ENCODE results near the gene MTRF1. TPM values are rescaled to one million over a fixed set of nuclear protein-coding genes. Genes with fewer than 3 reads are reported as not detected.
"Not testable (repeated sequence)": the region's sequence is repeated elsewhere in the genome, so short reads cannot be mapped to it uniquely, and the experiment has no call there.

The MTRF1 gene
- total RNA-seq, 1 experiment from 2014 or later = 10.7 TPM

DNA sequence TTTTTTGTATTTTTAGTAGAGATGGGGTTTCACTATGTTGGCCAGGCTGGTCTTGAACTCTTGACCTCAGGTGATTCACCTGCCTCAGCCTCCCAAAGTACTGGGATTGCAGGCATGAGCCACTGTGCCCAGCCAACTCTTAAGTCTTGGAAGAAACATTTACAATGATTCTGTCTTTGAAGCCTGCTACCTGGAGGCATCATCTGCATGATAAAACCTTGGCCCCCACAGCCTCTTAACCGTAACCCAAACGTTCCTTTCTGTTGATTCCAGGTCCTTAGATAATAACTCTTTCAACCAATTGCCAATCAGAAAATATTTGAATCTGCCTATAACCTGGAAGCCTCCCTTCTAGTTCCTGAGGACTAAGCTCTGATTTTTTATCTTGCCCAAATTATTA lies 15.8 kb upstream of the MTRF1 start:
- DNase-seq (ENCODE audit: low read depth) = not testable (repeated sequence)

DNA sequence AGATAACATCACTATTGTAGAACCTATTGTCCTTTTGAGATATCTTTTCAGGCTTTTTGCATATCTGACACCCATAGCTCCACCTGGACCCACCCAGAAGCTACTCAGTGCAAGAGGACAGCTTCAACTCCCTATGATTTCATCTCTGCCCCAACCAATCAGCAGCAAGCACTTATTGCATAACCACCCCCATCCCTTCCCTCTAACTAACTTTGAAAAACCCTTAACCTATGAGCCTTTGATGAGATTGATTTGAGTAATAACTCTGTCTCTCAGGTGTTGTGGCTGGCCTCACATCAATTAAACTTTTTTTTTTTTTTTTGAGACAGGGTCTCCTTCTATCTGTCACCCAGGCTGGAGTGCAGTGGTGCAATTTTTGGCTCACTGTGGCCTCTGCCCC lies 13.4 kb upstream of the MTRF1 start:
- DNase-seq (ENCODE audit: low read depth) = no peak

DNA sequence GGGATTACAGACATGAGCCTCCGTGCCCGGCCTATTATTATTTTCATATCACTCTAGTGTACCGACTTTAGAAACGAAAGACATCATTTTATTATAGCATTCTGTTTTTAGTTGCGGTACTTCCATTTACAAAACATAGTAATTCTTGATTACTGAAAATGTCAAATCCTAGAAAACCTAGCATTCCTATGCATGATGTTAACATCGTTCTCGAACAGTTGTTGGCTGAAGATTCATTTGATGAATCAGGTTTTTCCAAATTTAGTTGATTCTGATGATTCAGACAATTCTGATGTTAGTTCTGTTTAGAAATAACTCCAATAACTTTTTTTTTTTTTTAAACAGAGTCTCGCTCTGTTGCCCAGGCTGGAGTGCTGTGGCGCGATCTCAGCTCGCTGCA lies 11.5 kb upstream of the MTRF1 start:
- DNase-seq (ENCODE audit: low read depth) = no peak

DNA sequence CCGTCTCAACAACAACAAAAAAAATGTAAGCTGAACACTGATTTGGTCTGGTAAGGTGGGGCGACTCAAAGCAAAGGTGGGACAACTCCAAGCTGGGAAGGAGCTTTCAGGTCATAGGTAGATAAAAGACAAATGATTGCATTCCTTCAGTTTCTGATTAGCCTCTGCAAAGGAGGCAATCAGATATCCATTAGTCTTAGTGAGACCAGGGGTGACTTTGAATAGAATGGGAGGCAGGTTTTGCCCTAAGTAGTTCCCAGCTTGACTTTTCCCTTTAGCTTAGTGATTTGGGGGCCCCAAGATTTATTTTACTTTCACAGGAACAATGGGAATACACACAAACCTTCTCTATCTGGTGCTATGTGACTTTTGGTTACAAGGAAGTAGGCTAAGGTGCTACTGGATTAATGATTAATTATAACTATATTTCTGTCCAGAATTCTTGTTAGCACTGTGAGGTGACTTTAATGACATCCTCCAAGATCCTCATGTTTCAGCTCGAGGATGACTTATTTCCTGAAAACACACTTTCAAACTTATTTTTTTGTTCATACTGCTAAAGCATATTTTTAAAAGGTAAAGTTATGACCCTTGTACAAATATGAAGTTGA lies 10.6 kb upstream of the MTRF1 start:
- no peak for DNase-seq (ENCODE audit: low read depth)

DNA sequence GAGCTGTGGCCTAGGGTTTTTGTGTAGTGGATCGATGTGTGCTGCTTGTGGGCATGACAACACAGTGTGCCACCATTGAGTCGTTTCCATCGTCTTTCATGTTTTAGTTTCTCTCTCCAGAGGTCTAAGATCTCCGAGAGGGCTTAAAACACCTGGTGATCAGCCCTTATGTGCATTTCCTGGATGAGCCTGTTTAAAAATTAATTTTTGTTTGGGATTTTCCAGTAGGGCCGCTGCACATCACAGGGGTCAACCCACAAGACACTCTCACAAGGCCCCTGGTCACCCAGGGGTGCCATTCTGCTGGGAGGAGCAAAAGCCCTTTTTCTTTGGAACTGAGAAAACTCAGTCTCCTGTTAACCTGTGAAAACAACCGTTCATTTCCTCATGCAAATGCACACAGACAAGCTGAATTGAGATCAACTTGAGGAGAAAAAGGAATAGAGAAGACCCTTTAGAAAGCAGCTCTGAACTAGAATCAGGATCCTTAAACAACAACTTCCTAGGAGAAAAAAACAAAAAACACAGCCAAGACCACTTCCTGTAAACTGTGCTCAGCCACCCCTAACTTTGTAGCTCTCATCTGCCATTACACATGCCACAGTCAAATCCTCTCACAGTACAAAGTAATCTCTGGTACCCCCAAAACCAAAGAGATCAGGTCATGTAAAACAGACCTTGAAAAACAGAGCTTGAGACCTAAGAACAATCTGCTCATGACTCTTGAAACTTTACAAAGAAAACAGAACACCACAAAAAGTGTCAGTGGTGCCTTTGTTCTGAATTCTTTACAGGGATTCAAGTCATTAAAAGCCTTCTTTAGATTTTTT lies 8.3 kb upstream of the MTRF1 start:
- no peak for DNase-seq (ENCODE audit: low read depth)

DNA sequence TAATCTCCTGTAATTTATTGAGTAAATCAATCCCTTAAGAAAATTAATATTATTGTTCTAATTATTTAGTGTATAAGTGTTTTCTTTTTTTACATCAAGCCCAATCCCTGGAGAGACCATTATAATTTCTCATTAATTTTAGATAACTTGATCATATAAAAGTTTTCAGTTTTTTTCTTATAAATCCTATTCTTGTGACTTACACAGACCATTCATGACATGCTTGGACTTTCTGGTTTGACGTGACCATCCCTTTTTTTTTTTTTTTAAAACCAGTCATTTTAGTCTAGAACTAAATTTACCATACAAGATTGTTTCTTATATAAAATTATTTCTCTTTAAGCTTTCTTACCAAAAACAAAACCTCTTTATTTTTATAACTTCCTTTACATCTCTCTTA lies 5.4 kb upstream of the MTRF1 start:
- no peak for DNase-seq (ENCODE audit: low read depth)

DNA sequence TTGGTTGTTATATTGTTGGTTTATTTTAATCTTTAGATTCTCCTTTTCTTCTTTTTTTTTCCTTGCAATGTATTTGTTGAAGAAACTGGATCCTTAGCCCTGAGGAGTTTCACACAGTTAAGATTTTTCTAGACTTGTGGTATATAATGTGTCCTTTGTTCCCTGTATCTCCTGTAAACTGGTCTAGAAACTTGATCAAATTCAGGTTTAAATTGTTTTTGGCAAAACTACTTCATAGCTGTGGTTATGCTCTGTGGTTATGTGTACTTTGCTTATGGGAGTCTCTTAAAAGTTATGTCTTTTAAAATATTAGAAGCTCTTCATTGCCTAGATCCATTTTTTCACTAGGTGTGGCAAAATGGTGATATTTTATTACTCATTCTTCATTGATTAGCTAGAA lies 3.7 kb upstream of the MTRF1 start:
- no peak for DNase-seq (ENCODE audit: low read depth)

DNA sequence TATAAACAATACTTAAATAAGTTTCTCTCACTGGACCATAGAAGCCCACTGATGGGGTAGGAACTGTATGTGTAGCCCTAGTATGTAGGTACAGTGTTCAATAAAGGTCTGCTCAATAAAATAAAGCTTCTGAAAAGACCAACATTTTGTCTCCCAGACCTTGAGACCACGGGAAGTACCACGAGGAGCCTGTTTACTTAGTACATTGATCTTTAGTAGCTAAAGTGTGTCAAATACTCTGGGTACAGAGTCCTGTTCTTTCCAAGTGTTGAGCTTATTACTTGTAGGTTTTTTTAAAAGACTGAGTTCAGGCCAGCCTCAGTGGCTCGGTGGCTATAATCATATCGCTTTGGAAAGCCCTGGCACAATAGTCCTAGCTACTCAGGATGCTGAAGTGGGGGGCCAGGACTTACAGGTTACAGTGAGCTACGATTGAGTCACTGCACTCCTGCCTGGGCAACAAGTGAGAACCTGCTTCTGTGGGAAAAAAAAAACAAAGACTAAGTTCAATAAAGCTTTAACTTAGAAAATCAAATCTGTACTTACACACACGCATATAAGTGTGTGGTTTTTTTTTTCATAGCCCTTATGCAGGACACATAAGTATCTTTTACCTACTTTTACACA lies 3.4 kb downstream of the MTRF1 start:
- DNase-seq (ENCODE audit: low read depth) = no peak

DNA sequence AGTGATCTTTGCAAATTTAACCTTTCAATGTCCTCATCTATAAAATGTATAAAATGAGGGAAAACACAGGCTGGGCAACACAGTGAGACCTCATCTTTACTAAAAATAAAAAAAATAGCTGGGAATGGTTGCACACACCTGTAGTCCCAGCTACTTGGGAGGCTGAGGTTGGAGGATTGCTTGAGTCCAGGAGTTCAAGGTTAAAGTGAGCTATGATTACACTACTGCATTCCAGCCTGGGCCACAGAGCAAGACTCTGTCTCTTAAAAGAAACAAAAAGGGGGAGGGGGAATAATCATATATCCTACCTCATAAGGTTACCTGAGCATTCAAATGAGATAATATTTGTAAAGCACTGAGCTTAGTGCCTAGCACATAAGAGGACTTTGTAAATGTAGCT lies 5.8 kb downstream of the MTRF1 start:
- DNase-seq (ENCODE audit: low read depth) = no peak

DNA sequence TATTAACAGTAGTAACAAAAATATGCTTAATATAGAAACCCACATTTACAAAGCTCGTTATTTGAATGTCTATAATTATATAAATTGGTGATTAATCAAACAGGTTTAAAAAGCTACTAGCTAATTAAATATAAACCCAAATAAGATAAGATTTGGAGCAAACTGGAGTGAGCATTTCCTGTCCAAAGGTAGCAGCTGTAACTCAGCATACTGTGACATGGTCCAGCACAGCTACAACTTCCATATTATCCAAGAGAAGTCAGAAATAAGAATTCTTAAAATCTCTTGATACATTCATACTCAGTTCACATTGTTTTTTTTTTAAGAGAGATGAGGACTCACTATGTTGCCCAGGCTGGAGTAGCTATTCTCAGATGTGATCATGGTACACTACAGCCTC lies 8.5 kb downstream of the MTRF1 start:
- no peak for DNase-seq (ENCODE audit: low read depth)

DNA sequence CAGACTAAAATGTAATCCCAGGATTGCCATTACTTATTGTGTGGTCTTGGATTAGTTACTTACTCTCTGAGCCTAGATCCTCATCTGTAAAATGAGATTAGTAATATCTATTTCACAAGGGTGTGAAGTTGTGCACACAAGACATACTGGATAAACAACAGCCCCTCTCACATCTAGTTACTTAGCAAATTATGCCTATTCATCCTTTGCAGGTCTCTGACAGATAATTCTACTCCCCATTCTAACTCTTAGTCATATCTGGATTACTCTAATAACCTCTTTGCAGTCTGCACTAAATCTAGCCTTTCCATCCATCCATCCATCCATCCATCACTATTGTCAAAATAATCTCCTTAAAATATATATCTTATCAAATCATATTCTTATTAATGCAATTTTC lies 12.4 kb downstream of the MTRF1 start:
- DNase-seq (ENCODE audit: low read depth) = no peak

DNA sequence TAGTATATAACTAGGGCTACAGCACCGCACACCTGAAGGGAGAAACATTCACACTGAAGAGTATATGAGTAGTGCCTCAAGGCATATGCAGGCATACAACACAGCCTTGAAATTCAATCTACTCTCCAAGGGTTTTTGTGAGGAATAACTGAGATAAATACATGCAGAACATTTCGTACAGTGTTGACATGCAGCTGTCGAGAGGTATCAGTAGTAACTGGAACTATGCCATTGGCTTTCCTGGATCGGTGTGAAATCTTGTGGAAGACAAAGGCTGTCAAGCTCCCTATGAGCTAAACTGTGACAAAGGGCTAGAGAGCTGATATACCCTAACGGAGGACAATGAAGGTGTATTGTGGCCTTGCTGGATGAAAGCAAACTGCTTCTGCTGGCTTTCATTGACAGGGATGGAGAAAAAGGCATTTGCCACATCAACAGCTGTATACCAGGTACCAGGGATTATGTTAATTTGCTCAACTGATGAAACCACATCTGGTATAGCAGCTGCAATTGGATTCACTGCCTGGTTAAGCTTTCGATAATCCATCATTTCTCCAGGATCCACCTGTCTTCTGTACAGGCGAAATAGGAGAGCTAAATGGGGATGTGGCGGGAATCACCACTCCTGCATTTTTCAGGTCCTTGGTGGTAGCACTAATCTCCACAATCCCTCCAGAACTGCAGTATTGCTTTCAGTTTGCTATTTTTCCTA lies 16.3 kb downstream of the MTRF1 start:
- no peak for DNase-seq (ENCODE audit: low read depth)

DNA sequence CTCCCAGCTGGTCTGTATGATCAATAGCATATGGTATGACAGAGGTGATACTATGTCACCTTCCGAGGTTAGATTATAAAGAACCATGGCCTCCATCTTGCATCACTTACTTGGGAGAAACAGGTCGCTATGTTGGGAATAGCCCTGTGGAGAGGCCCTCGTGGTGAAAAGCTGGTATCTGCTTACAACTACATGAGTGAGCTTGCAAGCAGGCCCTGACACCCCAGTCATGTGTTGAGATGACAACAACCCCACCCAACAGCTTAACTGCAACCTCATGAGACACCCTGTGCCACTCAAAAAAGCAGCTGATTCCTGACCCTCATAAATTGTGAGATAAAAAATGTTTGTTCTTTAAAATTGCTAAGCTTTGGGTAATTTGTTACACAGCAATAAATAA lies 18.8 kb downstream of the MTRF1 start:
- no peak for DNase-seq (ENCODE audit: low read depth)

DNA sequence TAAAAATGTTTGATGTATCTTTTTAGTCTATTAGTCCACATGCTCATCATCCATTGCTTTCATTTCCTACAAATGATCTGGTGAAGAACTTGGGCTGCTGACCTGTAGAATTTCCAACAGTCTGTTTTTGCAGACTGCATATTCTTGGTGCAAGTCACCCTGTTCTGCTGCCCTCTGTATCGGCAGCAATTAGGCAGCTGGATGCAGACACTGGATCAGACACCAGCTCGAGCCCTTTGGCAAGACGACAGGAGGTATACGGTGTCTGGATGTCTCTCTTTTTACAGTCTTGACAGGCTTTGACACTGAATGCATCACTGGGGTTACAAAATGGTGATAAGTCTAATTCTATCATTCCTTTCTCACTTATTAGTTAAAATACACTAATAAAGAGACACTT lies 21.8 kb downstream of the MTRF1 start:
- no peak for DNase-seq (ENCODE audit: low read depth)

DNA sequence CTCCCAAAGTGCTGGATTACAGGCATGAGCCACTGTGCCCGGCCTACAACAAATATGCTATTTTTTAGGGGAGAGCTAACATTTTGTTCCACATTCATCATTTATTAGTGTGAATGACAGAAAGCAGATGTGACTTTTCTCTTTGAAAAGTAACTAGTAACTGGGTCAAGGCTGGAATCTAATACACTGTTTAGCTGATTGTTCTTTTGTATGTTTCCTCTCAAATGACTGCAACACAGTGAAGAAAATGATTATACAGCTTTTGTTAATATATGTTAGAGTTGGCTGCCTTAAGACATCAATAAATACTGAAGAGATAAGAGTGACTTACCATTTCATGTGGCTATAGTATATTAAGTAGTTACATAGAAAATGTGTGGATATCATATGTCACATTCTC lies 27.0 kb downstream of the MTRF1 start:
- no peak for DNase-seq (ENCODE audit: low read depth)

DNA sequence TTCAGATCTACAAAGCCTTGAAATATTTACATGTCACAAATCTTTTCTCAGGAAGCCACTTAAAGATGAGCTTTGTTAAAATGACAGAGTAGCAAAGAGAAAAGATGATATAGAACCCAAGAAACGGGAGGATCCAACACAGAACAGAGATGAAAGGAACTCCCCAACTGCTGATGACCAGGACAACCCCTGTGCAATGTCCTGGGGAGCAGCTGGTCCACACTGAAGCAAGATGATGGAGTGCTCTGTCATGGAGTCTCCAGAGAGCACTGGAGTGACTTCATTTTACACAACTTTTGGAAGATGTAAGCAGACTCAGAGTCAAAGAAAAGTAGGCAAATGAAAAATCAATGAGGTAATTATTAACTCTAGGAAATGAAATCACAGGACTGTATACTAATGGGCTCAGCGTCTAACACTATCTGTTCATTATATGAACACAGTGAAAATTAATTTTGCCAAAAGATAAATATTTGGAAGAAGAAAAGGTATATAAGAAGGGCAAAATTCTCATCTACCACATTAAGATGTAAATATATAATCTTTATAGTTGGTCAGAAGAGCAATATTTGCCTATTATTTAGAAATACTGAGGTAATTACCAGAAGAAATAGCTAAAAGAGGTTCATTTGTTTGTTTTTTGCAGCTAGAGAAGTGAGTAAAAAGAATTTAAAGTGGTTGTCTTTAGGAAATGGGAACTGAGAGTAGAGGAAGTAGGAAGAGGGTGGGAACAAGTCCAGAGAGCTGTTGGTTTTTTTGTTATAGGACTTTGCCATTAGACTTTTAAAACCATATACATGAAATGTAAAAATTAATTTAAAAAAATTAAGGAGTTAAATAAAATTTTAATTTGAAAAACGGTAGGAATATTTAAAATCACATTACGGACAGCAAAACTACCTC lies 30.5 kb downstream of the MTRF1 start:
- no peak for DNase-seq (ENCODE audit: low read depth)

DNA sequence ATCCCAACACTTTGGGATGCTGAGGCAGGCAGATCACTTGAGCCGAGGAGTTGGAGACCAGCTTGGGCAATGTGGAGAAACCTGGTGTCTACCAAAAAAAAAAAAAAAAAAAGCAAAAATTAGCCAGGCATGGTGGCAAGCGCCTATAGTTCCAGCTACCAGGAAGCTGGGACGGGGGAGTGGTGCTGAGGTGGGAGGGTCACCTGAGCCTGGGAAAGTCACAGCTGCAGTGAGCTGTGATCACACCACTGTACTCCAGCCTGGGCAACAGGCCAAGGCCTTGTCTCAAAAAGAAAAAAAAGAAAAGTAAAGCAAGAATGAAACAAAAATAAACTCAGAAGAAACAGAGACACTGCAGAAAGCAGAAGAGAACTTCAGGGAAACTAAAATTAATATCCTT lies 31.6 kb downstream of the MTRF1 start:
- DNase-seq (ENCODE audit: low read depth) = peak; percentile 25

DNA sequence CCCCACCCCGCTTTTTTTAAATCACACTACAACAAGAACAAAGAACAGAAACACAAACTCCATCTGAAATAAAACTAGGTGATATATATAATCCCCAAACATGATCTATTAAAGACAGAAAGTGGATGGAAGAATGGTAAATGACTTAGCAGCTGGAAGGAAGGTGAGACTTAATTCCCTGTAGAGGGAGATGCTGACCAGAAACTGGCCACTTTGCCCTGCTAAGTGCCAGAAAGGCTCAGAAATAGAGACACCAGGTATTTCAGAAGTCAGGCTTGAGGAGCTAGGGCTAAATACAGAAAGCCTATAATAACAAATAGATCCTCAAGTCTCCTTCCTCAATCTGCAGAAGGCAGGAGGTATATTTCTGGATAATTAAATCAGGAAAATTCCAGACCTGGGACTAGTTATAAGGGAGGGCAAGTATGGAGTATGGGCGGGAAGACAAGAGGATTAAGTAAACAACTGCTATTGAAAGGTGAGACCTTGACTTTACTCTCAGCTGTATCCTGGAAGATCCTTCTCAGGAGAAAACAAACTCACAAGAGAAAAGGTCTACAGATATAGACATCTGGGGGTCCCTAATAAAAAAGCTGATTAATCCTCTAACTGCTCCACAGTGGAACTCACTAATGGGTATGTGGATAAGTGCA lies 32.2 kb downstream of the MTRF1 start:
- DNase-seq (ENCODE audit: low read depth) = no peak

DNA sequence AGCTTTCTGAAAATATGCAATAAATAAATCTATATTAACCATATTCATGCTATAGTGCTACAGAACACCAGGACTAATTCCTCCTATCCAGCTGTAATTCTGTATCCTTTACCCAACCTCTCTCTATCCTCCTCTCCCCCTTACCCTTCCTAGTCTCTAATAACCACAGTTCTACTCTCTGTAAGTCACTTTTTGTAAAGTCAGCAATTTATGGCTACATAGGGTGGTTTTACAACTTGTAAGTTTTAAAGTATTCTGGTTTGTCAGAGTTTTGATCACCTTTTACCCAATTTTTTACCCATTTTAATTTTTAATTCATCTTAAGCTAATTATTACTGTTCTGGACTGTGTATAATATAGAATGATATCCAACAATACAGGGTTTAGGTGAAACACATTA lies 34.0 kb downstream of the MTRF1 start:
- DNase-seq (ENCODE audit: low read depth) = no peak

DNA sequence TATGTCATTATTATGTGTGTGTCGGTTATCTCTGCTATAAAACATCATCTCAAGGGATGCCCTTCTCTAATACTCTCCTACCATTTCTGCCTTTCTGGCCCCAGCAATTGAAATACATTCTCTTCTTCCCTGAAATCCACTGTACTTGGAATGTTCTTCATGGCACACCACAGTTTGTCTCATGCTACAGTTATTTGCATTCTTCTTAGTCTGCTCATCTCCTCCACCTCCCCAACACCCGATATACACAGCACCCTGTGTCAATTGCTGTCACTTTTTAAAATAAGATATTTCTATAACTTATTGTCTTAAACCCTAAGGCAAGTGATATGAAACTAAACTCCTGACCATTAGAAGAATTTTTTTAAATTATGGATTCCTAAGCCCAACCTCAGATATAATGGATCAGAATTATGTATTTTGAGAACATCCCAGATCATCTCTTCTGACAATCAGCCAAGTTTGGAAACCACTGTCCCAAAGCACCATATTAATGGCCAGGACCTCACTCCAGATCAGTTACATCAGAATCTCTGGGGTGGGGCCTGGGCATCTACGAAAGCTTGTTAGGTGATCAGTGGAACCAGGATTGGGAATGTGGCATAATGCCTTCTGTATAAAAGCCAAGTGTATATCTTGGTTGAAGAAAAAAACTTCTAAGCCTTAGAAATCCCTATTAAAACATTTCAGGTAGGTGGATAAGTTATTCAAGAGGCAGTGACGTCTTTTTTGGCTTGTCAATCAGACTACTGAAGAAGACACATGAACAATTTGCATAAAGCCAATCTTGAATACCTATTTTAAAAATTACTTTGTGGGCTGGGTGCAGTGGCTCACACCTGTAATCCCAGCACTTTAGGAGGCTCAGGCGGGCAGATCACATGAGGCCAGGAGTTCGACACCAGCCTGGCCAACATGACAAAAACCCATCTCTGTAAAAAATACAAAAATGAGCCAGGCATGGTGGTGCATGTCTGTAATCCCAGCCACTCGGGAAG lies 39.0 kb downstream of the MTRF1 start:
- peak; percentile 5 for DNase-seq (ENCODE audit: low read depth)

Measured in Daoy (cell line).